ENCODE results near the gene DCTD. TPM values are rescaled to one million over a fixed set of nuclear protein-coding genes. Genes with fewer than 3 reads are reported as not detected.

DCTD gene
- total RNA-seq, 1 donor from 2014 or later: 80.3 TPM

- TF ChIP-seq CTCF (conservative IDR thresholded peaks at IDR 0.05): no peak
- no peak for DNase-seq (ENCODE audit: extremely low spot score, unreplicated experiment)
- Mint-ChIP-seq H3K4me1 (ENCODE audit: unreplicated experiment) (peaks cover 40% of the 10 kb centered on the region), H3K27ac (no peak overlapping the region), H3K9me3 (no peaks in the 10 kb centered on the region), H3K27me3 (peaks cover 4% of the 10 kb centered on the region), H3K4me3 (no peak overlapping the region), H3K36me3 (peaks cover 66% of the 10 kb centered on the region)
Observed at GRCh38 chr4:182893474-182894080, 23.6 kb downstream of the DCTD start.

GRCh38 chr4:182893047-182893446, 24.1 kb downstream of the DCTD start:
- Mint-ChIP-seq H3K36me3 (peaks cover 64% of the 10 kb centered on the region), H3K27me3 (peaks cover 4% of the 10 kb centered on the region), H3K9me3 (no peaks in the 10 kb centered on the region), H3K27ac (no peak overlapping the region), H3K4me3 (no peak overlapping the region), H3K4me1 (ENCODE audit: unreplicated experiment) (peaks cover 39% of the 10 kb centered on the region)
- no peak for DNase-seq (ENCODE audit: extremely low spot score, unreplicated experiment)
- TF ChIP-seq CTCF (conservative IDR thresholded peaks at IDR 0.05): no peak

GRCh38 chr4:182890202-182890601, 27.0 kb downstream of the DCTD start:
- H3K4me3 Mint-ChIP-seq: no peak overlapping the region
- H3K36me3 Mint-ChIP-seq: peaks cover 72% of the 10 kb centered on the region
- no peak overlapping the region for H3K27ac Mint-ChIP-seq
- DNase-seq (ENCODE audit: extremely low spot score, unreplicated experiment): no peak
- TF ChIP-seq CTCF (conservative IDR thresholded peaks at IDR 0.05): no peak
- peaks cover 4% of the 10 kb centered on the region for H3K27me3 Mint-ChIP-seq
- H3K9me3 Mint-ChIP-seq: no peaks in the 10 kb centered on the region
- peaks cover 41% of the 10 kb centered on the region for H3K4me1 Mint-ChIP-seq (ENCODE audit: unreplicated experiment)

GRCh38 chr4:182888891-182889290, 28.3 kb downstream of the DCTD start:
- TF ChIP-seq CTCF (conservative IDR thresholded peaks at IDR 0.05): no peak
- H3K4me3 Mint-ChIP-seq: no peak overlapping the region
- peaks cover 32% of the 10 kb centered on the region for H3K4me1 Mint-ChIP-seq (ENCODE audit: unreplicated experiment)
- no peaks in the 10 kb centered on the region for H3K9me3 Mint-ChIP-seq
- no peak overlapping the region for H3K27ac Mint-ChIP-seq
- peaks cover 68% of the 10 kb centered on the region for H3K36me3 Mint-ChIP-seq
- peaks cover 4% of the 10 kb centered on the region for H3K27me3 Mint-ChIP-seq
- no peak for DNase-seq (ENCODE audit: extremely low spot score, unreplicated experiment)

- Mint-ChIP-seq H3K27ac (no peak overlapping the region), H3K27me3 (no peaks in the 10 kb centered on the region), H3K4me3 (no peak overlapping the region), H3K36me3 (peaks cover 64% of the 10 kb centered on the region), H3K9me3 (peaks cover 4% of the 10 kb centered on the region), H3K4me1 (ENCODE audit: unreplicated experiment) (peaks cover 31% of the 10 kb centered on the region)
- no peak for DNase-seq (ENCODE audit: extremely low spot score, unreplicated experiment)
- no peak for TF ChIP-seq CTCF (conservative IDR thresholded peaks at IDR 0.05)
Observed at GRCh38 chr4:182886768-182887167, 30.4 kb downstream of the DCTD start.

GRCh38 chr4:182886205-182886604, 31.0 kb downstream of the DCTD start:
- no peak for TF ChIP-seq CTCF (conservative IDR thresholded peaks at IDR 0.05)
- no peak overlapping the region for H3K27ac Mint-ChIP-seq
- no peak for DNase-seq (ENCODE audit: extremely low spot score, unreplicated experiment)
- peaks cover 59% of the 10 kb centered on the region for H3K36me3 Mint-ChIP-seq
- peaks cover 30% of the 10 kb centered on the region for H3K4me1 Mint-ChIP-seq (ENCODE audit: unreplicated experiment)
- H3K27me3 Mint-ChIP-seq: no peaks in the 10 kb centered on the region
- no peak overlapping the region for H3K4me3 Mint-ChIP-seq
- H3K9me3 Mint-ChIP-seq: peaks cover 4% of the 10 kb centered on the region

Data from type B pancreatic cell (in vitro differentiated cells).